Measurements from ENCODE around the gene GPR137.
A peak's percentile ranks its signal among the peaks of the same experiment; 100 is the strongest.
"Not testable (repeated sequence)": the region's sequence is repeated elsewhere in the genome, so short reads cannot be mapped to it uniquely, and the experiment has no call there.

GPR137 gene

GRCh38 chr11:64316672-64317324, 31.1 kb downstream of the GPR137 start:
- DNase-seq (ENCODE audit: insufficient read length, low spot score) (no peak), FAIRE-seq (no peak)

- FAIRE-seq (peak; percentile 72), DNase-seq (ENCODE audit: insufficient read length, low spot score) (peak; percentile 94)
These were observed 31.8 kb downstream of the GPR137 start, which contains the start of gene TRMT112 for GRCh38 chr11:64317325-64317960. Gene TRMT112 (minus strand): TSS chr11:64317559. CDS start chr11:64317526, 33 bp downstream.

DNA sequence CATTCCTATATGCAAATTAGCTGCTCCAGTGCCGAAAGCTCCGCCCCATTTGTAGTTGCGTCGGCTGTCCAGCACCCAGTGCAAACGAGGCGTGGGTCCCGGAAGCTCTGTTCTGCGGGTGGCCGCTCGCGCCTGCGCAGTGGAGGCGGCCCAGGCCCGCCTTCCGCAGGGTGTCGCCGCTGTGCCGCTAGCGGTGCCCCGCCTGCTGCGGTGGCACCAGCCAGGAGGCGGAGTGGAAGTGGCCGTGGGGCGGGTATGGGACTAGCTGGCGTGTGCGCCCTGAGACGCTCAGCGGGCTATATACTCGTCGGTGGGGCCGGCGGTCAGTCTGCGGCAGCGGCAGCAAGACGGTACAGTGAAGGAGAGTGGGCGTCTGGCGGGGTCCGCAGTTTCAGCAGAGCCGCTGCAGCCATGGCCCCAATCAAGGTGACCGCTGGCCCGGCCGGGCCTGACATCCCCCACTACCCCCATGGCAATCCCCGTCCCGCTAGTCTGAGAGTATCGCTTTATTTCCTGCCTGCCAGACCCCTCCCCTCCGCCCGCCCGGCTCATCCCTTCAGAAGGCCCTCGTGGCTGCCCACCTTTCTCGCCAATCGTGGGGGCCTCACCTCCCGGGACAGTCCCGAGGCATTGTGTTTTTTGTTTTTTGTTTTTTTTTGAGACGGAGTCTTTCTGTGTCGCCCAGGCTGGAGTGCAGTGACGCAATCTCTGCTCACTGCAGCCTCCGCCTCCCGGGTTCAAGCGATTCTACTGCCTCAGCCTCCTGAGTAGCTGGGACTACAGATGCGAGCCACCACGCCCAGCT, 32.5 kb downstream of the GPR137 start, which contains the start of gene PRDX5:
Gene PRDX5 (plus strand): TSS at position 161 of the 805 bp plus-strand sequence. CDS start 95 bp downstream, at position 256.
- FAIRE-seq (peak; percentile 96), DNase-seq (ENCODE audit: insufficient read length, low spot score) (peak; percentile 93)

DNA sequence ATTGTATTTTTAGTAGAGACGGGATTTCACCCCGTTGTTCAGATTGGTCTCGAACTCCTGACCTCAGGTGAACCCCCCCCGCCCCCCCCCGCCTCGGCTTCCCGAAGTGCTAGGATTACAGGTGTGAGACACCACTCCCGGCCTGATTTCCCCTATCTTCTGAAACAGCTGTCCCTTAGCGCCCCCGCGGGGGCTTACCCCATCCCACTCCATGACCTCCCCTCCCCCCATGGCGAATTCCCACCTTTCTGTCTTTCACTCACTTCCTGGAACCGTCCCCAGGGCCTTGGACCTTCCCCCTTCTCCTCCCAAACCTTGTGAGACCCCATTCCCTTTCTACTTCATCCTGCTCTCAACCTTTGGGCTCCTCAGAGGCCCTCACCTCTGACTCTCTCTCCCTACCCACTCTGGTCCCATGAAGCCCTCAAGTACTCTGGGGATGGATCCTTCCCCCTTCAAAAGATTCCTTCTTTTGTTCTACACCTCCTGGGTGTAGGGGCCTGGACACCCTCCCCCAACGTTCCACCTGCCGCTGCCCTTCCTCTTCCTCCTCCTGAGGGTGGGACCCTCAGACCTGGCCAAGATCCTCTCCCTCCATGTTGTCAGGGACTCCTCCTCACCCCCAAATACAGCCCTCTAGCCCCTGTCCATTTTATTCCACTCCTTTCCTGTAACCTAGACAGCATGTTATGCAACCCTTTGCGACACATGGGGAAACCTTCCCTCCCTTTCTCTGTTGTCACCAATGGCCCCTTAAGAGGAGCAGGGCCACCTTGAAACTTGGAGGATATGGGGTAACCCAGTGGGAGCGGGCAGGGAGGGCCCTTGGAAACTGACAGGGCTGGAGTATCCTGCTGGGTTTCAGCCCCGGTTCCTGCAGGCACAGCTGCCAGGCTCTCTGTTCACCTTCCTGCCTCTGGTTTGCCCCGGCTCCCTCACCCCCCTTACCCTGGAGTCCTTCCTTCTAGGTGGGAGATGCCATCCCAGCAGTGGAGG, 33.4 kb downstream of the GPR137 start:
- FAIRE-seq, result no peak
- DNase-seq (ENCODE audit: insufficient read length, low spot score), result no peak

- FAIRE-seq (no peak), DNase-seq (ENCODE audit: insufficient read length, low spot score) (no peak)
These were observed 34.9 kb downstream of the GPR137 start for GRCh38 chr11:64320556-64320955.

- FAIRE-seq (no peak), DNase-seq (ENCODE audit: insufficient read length, low spot score) (no peak)
These were observed 35.4 kb downstream of the GPR137 start for GRCh38 chr11:64321026-64321425.

GRCh38 chr11:64321533-64321932, 35.9 kb downstream of the GPR137 start:
- DNase-seq (ENCODE audit: insufficient read length, low spot score) (no peak), FAIRE-seq (no peak)

DNA sequence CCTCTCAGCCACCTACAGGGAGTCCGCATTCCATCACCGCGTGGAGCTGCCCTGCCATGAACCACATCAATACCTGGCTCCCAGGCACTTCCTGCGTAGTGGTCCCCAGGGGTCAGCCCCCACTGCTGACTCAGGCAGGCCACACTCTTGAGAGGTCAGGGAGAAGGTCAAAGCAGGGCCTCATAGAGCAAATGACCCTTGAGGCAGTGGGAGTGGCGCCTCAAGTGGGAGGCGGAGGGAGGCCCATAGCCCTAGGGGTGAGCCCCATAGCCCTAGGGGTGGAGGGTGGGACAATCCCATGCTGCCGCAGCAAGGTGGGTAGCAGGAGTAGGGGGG, 37.2 kb downstream of the GPR137 start:
- no peak for DNase-seq (ENCODE audit: insufficient read length, low spot score)

GRCh38 chr11:64323373-64323772, 37.7 kb downstream of the GPR137 start:
- no peak for DNase-seq (ENCODE audit: insufficient read length, low spot score)

More for the DNA sequence above, 37.2 kb downstream of the GPR137 start:
- no peak for FAIRE-seq

GRCh38 chr11:64323984-64324383, 38.3 kb downstream of the GPR137 start:
- not testable (repeated sequence) for DNase-seq (ENCODE audit: insufficient read length, low spot score); FAIRE-seq

More at GRCh38 chr11:64323373-64323772, 37.7 kb downstream of the GPR137 start:
- FAIRE-seq, result no peak

GRCh38 chr11:64324692-64325469, 39.2 kb downstream of the GPR137 start:
- no peak for FAIRE-seq

DNA sequence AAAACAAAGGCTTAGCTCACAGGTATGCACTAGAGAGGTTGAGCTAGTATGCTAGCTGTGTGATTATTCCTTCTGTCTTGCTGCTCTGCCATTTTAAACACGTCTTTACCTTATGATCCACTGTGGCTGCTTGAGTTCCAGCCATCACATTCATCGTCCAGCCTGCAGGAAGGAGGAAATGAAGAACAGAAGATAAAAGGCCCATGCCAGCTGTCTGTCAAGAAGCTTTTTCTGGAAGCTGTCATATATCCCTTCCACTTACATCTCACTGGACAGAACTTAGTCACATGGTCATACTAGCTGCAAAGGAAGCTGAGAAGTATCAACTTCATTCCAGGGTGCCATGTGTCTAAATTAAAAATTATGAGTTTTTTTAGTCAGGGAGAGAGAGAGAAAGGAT, 41.7 kb downstream of the GPR137 start:
- no peak for DNase-seq (ENCODE audit: insufficient read length, low spot score)
- no peak for FAIRE-seq

More at GRCh38 chr11:64324692-64325469, 39.2 kb downstream of the GPR137 start:
- no peak for DNase-seq (ENCODE audit: insufficient read length, low spot score)

DNA sequence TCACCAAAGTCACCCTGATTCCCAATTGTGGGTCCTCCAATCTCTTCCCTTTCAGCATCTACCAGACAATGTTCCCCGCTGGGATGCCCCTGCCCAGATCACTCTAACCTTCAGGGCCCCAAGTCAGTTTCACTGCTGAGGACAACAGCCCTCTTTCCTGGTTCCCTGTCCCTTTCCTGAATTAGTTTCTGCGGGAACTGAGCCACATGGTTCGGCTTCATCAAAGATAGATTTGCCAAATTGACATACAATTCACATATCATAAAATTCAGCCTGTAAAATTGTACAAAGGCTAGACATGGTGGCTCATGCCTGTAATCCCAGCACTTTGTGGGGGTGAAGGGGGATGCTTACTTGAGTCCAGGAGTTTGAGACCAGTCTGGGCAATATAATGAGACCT, 42.3 kb downstream of the GPR137 start:
- FAIRE-seq (no peak), DNase-seq (ENCODE audit: insufficient read length, low spot score) (no peak)

DNA sequence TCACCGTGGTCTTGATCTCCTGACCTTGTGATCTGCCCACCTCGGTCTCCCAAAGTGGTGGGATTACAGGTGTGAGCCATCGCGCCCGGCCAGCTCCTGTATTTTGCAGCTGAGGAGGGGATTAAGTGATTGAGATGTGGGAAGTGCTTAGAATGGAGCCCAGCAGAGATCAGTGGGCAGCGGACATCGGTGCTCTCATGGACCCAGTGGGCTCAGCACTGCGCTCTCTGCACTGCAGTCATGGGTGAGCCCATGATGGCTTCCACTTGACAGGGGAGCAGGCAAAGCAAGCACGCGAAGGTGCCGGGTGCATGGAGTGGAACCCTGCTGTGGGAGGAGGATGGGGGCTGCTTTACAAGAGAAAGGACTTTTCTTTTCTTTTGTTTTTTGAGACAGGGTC, 45.2 kb downstream of the GPR137 start:
- DNase-seq (ENCODE audit: insufficient read length, low spot score) (no peak), FAIRE-seq (no peak)

GRCh38 chr11:64331569-64332371, 46.1 kb downstream of the GPR137 start:
- DNase-seq (ENCODE audit: insufficient read length, low spot score), result peak; percentile 75
- FAIRE-seq, result no peak

DNA sequence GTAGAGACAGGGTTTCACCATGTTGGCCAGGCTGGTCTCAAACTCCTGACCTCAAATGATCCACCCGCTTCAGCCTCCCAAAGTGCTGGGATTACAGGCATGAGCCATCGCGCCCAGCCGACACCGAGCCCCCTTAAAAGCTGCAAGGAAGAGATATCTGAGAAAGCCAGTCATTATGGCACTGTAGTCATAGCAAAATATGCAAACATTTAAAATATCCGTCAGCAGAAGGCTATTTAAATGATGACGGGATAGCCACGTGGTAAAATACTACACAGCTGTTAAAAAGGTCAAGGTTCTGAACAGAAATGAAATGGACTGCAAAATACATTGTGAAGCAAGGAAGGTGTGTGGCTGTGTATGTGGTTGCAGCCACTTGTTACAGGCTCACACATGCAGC, 47.9 kb downstream of the GPR137 start:
- no peak for FAIRE-seq
- no peak for DNase-seq (ENCODE audit: insufficient read length, low spot score)

GRCh38 chr11:64334764-64335735, 49.4 kb downstream of the GPR137 start:
- DNase-seq (ENCODE audit: insufficient read length, low spot score), result peak; percentile 97
- peak; percentile 23 for FAIRE-seq

Measured in HTR-8/SVneo (cell line).